Fibroblast of skin of left quadriceps (primary cell): ENCODE data around the gene DNAH1.

Source experiments
- DNase-seq, 2 experiments: peaks; one replicate each; pipeline ENCODE4 v3.0.0-alpha.2; 2013; ENCODE audit warnings: low read depth in 2 of 2

DNAH1 gene

DNA sequence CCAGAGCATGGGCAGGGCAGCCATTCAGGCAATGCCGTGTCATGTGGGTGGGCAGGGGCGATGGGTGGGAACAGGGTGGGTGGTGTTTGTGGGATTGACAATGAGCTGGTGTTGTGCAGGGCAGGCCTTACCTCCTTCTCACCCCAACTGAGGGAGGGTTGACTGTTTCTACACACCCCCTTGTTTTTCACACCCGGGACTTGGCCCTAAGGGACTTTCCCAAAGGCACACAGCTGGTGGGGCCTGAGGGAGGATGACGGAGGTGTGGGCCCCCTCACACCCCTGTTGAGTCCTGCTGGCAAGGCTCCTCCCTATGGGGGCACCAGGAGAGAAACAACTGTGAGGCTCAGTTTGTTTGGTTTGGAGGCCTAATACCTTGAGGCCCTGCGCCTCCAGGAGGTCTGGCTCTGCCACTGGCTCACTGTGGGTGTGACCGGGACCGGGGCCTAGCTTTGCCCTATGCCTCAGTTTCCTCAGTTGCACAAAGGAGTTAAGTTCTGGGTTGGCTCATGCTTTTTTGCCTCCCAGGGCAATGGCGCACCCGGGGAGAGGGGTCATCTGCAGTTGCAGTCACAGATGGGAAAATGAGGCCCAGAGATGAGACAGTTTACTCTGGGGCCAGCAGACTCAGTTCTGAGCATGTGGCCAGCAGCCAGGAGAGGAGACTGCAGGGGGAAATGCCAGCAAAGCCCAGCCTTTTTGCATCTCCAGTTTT is 5.1 kb upstream of the DNAH1 start:
- DNase-seq, result no peak

DNA sequence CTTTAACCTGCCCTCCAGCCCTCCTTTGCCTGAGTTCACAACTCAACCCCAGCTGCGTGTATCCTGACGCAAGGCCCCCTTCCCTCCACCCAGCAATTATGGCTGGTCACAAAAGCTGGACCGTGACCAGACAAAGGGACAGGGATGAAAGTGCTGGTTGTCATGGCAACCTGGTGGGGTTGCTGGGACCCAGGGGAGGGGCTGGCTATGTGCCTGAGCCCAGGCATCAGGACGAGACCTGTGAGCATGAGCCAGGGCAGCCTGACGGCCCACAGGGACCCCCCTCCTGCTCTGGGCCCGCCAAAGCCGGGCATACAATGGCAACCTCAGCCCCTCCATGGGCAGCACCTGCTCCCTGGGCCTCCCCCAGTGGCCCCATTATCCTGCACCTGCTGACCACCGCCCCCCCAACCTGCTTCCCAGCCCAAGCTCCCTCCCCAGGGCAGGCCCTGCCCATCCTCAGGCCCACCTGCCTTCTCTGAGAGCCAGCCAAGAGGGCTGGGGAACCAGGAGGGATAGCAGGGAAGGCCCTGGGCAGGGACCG is 4.5 kb upstream of the DNAH1 start:
- no peak for DNase-seq

DNA sequence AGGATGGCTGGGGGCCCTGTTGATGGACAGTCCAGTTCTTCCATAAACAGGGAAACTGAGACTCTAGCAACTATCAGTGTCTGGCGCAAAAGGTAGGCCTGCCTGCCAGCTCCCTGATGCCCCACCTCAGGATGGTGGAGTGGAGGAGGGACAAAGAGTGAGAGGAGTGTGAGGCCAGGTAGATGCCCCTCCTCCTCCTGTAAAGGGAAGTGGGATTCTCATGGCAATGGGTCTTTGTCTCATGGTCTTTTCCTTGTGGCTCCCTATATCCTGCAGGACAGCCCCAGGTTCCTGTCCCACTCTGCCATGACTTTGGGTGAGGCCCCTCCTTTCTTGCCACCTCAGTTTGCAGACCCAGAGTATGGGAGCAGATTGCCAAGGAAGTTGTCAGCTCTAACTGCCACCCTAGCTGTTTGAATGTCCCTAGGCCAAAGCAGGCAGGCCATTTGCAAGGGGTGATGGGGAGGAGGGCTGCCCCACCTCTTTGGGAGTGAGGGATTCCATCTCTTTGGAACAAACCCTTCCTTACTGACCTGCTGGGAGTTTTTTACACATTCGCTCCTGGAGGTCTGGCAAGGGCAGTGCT is 2.8 kb upstream of the DNAH1 start:
- DNase-seq, result no peak

DNA sequence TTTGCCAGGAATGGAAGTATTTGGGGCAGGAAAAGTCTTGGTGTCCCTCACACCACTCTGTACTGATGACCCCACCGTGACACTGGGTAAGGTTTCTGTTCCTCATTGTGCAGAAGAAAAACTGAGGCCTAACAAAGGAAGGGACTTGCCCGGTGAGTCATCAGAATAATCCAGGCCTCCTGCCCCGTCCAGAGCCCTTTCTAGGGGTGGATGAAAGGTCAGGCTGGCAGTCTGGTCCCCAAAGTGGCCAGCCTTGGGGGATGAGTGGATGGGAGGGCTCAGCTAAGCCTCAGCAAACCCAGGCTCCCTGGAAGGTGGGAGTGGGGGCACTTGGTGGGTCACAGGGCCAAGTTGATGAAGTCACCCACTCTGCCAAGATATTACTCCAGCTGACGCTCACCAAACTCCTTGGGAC is 2.3 kb upstream of the DNAH1 start:
- DNase-seq, result no peak

DNA sequence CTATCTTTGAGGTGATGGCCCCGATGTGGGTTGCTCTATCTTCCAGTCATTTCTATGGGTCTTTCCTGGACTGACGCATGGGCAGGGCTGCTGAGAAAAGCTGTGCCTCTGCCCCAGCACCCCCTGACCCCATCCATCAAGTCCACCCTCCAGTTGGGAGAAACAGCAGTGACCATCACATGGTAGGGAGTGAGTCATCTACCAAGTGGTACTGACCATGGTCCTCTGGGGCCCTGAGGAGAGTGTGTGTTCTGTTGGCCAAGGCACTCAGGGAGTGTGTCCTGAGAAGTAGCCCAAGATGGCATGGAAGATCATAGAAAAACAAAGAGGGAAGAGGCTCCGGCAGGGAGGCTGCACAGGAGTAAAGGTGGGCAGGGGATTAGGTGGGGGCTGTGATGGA is 1.6 kb upstream of the DNAH1 start:
- no peak for DNase-seq

DNA sequence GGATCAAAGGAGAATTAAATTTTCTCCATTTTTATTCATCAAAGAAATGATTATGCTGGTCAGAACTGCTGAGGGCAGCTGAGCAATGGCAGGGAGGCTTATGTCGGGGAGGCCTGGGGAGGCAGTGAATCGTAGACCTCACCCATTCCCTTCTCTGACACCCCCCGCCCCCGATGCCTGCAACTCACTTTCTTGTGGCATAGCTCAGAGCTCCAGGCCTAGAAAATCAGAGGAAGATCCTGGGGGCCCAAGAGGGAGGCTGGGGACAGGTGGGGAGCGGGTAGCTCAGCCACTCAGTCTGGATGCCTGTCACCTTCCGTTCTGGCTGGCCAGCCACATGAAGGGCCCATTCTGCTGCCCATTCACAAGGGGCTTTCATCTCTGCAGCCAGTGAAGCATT is 1.1 kb upstream of the DNAH1 start:
- DNase-seq, result no peak

DNA sequence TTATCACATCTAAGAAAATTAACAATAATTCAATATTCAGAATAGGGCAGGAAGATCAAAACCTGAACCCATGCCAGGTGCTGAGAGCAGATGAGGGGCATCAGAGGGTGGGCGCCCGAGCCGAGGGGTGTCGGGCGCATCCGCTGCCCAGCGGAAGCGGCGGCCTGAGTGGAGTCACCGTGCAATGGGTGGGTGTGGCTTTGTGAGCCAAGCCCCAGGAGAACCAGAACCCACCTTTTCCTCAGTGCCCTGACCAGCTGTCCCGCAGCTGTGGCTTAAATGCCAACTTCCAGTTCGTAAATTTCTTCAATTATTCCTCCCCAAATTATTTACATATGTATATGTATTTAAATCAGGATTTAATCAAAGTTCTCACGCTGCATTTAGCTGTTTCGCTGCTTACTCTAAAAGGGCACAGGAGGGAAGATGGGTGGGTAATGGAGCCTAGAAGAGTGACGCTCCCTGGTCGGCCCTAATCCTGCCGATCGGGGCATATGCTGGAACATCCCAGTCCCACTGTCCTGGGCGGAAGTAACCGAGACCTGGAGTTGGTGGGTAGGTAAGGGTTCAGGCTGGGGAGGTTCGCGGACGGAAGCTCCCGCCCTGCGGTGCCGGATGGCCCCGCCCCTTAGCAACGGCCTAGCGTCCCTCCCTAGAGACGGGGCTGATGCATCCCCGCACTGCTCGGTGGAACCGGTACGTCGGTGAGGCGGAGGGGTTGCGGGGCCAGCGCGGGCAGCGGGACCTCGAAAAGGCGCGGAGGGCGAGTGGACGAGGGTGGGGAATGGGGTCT is 1.3 kb downstream of the DNAH1 start:
- no peak for DNase-seq

DNA sequence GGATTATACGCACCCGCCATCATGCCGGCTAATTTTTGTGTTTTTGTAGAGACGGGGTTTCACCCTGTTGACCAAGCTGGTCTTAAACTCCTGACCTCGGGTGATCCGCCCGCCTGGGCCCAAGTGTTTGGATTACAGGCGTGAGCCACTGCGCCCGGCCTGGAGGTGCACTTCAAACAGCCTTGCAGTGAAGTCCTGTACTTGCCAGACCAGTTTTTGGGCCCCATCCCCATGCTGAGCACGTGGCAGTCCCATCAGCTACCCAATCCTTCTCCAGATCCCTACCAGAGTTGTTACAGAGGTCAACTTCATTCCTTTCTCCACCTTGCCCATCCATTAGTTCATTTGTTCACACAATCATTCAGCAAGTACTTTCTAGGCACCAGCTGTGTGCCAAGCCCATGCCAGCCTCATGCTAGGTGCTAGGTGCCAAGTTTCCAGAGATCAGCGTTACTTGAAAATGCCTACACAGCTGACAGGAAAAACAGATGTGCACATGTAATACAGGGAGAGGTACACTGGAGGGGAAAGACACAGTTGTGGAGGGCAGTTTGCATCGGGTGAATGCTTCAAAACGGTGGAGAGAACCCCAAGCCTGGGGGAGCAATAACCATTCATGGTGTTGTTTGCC is 2.2 kb downstream of the DNAH1 start:
- no peak for DNase-seq

DNA sequence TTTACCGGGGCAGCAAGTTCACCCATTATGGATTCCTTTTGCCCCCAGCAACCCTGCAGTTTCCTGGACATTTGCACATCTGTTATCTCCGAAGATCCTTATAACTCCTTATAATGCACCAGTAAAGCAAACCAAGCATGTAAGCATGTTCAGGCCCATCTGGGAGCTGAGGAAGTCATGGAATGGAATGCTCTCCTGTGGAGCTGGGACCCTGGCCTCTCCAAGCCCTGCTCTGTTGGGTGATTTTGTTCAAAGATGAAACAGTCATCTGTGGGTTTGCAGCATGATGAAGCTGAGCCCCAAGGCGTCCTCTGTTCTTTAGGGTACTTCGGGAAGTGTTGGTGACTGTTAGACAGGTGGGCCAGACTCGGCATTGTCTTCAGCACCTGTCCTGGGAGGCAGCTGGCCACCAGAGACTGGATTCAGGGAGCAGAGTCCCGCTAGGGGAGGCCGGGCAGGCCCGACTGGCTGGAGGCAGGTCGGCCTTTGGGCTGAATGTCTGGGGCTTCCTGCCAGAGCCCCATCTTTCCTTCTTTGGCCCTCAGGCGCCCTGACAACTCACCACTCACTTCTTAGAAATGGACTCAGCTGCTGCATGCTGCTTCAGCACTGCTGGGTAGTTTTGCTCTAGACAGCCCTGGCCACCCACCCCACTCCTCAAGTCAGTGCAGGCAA is 3.9 kb downstream of the DNAH1 start:
- DNase-seq, result no peak

DNA sequence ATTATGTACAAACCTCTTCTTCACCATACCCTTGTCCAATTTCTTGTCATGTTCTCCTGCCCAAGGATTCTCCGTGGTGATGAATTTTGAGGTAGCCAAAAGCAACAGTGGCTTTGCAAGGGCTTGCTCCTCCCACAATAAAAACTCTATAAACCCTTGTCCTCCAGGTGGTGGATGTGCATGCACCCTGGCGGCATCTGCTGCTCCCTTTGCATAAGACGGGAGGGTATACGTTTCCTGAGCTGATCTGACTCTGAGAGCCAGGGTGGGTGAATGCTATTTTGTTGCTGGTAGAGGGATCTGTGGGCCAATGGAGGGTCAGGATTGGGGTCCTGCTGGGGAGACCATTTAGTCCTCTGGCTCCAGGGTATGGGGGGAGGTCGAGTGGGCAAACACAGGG is 5.4 kb downstream of the DNAH1 start:
- DNase-seq, result no peak

DNA sequence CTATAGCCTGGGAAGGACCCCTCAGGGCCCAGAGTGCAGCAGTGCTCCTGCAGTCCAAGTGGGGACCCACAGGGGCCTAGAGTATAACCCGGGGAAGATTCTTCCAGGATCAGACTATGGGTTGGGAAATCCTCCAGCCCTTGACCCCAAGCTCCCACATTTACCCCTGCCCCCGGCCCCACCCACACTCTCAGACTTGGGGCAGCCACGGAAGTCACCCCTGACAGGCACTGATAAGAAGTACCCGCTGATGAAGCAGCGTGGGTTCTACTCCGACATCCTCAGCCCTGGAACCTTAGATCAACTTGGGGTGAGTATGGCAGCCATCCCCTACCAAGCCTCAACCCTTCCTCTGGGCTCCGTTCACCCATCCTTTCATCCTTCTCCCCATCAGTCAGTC is 6.3 kb downstream of the DNAH1 start:
- no peak for DNase-seq

DNA sequence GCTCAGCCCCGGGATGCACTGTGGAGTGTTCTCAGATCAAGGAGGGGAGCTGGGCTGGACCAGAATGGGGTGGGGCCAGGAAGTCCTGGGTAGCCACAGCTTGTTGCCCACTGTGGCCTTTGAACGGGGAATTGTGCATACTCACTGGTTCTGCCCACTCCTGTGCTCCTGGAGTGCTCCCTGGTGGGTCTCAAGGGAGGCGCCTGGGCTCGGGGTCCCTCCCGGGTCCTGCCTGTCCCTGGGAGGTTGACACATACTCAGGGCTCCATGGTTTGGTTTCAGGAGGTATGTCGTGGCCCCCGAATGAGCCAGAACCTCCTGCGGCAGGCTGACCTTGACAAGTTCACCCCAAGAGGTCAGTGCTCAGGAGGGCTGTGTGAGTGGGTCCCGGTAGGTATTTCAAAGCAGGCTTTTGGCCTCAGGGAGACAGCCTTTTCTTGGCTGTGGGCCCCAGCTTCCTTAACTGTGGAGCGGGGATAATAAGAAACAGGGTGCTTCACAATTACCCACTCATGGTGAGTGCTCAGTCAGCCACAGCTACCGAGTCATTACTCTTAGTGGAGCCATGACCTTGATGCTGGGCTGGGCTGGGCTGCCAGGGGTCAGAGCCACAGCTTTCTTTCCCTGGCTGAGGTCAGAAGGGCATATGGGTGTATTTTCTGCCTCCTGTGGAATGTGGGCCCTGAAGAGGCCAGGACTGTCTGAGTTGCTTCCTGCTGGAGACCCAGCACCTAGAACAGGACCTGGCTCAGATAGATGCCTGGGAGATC is 7.6 kb downstream of the DNAH1 start:
- no peak for DNase-seq

DNA sequence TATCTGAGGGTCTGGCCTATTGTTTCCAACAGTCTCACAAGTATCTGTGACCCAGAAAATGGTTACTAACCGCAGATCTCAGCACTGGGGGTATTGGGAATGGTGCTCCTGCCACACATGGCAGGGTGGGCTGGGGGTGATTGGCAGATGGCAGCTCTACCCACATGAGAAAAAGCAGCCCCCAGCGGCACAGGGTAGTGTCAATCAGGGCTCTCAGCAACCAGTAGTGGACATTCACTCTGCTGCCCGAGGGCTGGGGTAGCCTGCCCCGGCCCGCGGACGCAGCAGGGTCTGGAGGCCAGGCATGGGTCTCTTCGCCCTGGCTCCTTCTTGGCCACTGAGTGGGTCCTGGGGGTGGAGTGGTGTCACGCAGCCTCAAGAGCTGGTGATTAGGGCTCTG is 8.6 kb downstream of the DNAH1 start:
- no peak for DNase-seq

DNA sequence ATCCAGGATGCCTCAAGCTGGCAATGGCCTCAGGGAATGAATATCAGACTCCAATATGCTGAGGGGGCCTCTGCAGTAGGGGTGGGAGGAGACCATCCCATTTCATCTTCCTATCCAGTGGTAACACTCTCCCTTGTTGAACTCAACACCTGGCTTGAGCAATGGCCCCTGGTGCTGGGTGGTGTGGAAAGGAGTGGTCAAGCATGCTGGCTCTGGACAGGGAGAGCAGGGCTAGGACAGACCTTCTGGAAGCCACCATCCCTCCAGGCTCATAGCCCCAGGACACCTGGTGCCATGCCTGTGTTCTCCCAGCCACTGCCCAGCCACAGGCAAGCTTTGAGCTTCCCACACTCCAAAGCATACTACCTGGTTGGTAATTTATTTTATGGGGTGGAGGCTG is 9.6 kb downstream of the DNAH1 start:
- DNase-seq, result no peak

DNA sequence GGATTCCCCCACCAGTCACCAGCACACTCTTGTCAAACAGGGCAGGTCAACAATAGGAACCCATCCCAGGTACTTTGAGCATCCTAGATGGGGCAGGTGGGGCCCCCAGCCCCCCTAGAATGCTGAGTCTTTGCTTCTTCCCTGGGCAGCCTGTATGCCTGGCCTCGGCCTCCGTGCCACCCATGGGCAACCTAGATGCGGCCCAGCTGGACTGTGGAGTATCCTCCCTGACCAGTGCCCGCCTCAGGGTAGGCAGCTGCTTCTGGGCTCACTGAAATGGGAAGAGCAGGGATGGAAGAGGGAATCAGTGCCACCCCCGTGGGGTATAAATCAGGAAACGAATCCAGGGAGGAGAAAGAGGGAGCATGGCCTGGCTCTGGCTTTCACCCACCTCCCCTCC is 10.9 kb downstream of the DNAH1 start:
- DNase-seq, result no peak

DNA sequence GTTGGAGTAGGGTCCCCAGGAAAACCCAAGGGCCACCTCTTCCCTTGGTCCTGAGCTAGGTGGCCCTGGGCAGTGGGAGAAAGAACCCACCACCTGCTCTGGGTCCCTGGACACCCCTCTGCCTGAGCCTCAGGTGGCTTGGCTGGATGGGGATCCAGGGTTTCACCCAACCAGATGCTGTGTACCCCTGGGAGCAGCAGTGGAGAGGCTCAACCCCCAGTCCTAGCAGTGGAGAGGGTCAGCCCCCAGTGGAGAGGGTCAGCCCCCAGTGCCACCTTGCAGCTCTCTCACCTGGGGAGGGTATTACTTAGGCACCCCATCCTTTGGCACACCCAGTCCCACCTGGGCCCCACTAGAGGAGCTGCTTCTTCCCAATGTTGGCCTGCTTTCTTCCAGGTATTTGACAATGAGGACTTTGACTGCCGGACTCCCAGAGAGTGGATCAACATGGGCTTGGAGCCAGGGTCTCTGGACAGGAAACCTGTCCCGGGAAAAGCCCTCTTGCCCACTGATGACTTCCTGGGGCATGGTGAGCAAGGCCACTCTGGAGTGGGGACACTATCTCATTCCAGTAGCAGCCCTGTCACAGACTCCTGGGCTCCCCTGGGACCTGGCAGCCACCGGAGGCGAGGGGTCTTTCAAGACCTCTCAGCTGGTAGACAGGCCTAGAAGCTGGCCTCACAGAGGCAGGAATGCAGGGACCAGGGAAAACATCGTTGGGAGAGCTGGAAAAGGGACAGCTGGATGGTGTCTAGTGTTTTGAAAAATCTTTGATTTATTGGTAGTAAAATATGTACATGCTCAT is 11.6 kb downstream of the DNAH1 start:
- DNase-seq, result no peak

DNA sequence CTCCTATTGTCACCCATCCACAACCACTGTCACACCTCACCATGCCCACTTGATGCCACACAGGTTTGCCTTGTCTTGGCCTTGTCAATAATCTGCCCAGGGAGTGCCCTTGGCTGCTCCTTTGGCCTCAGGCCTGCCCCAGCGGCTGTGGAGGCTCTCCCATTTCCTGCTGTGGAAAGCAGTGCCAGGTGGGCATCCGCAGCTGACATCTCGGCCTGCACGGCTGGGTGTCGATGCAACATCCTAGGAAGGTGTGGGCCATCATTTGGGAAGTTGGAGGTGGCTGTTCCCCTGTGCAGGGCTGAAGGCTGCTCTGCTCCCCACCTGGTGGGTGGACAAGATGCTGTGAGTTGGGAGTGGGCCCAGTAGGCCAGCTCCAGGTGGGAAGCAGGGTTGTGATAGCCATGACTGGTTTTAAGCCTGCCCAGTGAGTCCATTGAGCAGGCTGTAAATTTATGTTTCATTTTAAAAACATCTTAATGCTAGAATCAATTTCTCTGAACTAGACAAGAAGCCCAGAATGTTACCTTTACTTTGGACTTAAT is 12.5 kb downstream of the DNAH1 start:
- no peak for DNase-seq

DNA sequence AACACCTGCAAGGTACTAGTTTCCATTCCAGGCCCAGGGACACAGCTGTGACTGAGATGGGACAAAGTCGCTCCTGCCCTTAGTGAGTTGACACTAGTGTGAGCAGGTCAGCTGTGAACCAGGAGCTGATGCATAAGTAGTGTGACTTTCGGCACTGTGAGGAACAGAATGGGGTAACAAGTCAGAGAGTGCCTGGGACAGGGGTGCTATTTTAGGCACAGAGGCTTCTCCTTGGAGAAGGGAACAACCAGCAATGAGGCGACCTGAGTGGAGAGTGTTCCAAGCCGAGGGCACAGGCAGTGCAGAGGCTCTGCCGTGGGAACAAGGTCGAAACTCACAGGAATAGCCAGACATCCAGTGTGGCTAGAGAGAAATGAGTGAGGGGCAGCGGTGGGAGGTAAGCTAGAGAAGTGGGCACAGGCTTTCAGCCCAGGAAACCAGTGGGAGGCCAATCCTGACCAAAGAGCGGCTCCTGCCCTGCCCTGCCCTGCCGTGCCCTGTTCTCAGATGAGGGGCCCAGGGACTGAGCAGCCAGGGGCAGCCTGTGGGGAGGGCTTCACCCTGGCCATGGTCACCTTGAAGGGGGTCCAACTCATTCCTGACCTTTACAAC is 14.2 kb downstream of the DNAH1 start:
- DNase-seq, result no peak

DNA sequence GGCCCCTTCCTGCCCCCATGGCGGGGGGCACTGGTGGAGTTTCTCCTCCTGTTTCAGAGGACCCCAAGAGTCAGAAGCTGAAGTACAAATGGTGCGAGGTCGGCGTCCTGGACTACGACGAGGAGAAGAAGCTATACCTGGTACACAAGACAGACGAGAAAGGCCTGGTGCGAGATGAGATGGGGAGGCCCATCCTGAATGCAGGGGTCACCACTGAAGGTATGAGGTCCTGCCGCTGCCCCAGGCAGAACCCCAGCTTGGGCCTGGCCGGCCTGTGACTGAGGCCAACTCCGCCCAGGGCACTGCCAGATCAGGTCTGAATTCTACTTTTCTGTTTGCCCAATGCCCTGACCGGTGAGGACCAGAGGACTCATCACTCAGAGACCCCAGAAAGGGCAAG is 15.0 kb downstream of the DNAH1 start:
- DNase-seq, result no peak
